Stromal cell of bone marrow (primary cell): Measurements from ENCODE around the gene NAT14.

Experiments
- DNase-seq: peaks from one replicate; pipeline ENCODE4 v3.0.0-alpha.2; 2012; ENCODE audit warnings: low read depth

NAT14 gene

GRCh38 chr19:55453511-55454260 is 31.3 kb upstream of the NAT14 start:
- no peak for DNase-seq

DNA sequence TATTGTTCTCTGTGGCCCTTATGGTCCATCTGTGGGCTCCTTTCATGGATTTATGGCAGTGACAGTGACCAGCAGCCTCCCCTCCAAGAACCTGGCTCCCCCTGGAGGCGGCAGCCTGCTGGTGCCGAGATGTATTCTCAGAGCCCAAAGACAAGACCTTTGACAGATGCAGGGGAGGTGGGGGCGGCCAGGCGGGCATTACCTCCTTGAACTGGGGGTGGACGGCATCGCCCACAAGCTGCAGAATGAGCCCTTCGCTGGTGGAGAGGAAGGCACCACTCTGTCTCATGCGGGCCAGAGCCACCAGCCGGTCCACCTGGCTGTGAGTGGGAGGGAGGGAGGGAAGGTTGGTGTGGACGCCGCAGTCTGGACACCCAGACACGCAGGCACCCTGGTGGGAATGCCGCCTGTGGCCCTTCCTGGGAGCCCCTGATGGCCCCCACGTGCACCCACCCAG is 30.2 kb upstream of the NAT14 start:
- no peak for DNase-seq

DNA sequence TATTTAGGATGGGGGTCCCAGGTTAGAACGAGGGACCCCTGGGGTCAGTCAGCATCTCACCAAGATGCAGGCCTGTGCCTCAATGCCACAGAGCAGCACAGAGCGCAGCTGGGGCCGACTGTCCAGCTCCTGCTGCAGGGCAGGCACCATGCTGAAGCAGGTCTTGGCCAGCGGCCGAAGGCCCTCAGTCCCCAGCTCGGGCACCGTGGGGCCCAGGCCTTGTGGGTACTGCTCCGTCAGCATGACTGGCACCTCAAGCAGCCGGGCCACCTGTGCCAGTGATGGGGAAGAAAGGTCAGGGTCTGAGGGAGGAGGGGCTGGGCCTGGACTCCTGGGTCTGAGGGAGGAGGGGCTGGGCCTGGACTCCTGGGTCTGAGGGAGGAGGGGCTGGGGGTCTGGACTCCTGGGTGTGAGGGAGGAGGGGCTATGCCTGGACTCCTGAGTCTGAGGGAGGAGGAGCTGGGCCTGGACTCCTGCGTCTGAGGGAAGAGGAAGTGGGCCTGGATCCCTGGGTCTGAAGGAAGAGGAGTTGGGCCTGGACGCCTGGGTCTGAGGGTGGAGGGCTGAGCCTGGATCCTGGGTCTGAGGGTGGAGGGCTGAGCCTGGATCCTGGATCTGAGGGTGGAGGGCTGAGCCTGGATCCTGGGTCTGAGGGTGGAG is 29.3 kb upstream of the NAT14 start:
- no peak for DNase-seq

- DNase-seq, result no peak
Observed at GRCh38 chr19:55456347-55456746, 28.6 kb upstream of the NAT14 start.

DNA sequence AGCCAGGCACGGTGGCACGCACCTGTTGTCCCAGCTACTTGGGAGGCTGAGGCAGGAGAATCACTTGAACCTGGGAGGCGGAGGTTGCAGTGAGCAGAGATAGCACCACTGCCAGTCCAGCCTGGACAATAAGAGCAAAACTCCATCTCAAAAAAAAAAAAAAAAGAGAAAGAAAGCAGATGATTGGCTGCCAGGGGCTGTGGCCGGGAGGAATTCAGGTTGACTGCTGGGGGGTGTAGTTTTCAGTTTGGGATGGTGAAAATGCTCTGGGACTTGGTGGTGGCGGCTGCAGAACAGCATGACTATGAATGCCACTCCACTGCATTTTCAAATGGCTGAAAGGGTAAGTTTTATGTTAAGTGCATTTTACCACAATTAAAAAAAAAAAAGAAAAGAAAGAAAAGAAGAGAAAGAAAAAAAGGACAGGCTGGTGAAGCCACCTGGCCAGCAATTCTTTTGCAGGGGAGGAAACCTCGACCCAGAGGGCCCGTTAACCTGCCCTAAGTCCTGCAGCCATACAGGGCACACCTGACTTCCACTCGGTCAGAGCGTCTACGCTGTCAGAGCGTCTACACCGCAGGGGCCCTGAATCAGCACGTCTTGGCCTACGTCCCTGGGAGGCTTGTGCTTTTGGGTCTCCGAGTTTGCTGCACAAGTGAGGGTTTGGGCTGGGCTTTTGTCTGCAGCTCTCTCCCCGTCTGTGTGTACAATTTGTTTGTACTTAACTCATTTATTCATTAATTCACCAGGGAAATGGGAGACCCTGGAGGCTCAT is 27.1 kb upstream of the NAT14 start:
- DNase-seq, result no peak

GRCh38 chr19:55459551-55459949 is 25.4 kb upstream of the NAT14 start:
- no peak for DNase-seq

GRCh38 chr19:55459950-55460657 is 24.9 kb upstream of the NAT14 start:
- no peak for DNase-seq

GRCh38 chr19:55460670-55461258 is 24.2 kb upstream of the NAT14 start:
- DNase-seq, result peak; percentile 68

- peak; percentile 99 for DNase-seq
Observed at GRCh38 chr19:55461259-55461973, 23.6 kb upstream of the NAT14 start, which contains the start of gene ISOC2. Gene ISOC2, minus strand, starts transcription at chr19:55461642. Its CDS starts 5,156 bp downstream, at chr19:55456486.

- DNase-seq, result no peak
Observed at GRCh38 chr19:55461974-55462626, 22.9 kb upstream of the NAT14 start.

- DNase-seq, result no peak
Observed at GRCh38 chr19:55462722-55463121, 22.3 kb upstream of the NAT14 start.

DNA sequence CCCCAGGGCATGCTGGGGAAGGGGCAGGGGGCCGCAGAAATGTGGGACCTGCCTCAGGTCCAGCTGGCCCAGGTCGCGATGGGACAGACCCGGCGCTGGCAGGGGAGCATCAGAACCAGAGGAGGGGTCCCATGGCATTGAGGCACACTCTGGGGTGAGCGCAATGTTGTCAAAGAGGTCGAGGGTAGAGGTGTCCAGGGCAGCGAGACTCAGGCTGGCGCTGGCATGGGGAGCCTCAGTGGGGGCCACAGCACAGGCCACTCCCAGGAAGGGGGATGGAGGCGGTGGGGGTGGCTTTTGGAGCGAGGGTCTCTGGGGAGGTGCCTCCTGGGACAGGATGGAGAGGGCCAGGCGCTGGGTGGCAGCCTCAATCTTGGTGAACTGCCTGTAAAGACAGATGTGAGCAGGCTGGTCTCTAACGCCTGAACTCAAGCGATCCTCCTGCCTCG is 21.4 kb upstream of the NAT14 start:
- DNase-seq, result no peak

- DNase-seq, result no peak
Observed at GRCh38 chr19:55464039-55464661, 20.8 kb upstream of the NAT14 start.

DNA sequence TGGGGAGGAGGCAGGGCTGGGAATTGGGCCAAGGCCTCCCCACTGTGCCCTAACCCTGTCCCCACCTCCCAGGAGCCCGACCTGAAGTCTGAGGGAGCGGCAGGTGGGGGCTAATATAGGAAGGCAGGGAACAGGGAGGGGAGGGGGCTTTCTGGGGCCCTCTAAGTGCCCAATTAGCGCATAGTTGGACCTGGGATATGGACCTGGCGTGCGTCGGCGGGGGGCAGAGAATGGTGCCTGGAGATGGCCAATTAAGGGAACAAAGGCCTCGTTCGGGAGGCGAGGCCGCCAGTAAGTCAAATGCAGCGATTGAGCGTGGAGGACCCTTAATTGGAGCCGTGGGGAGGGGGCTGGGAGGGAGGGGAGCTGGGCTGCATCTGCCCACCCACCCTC is 20.3 kb upstream of the NAT14 start, which contains the start of gene C19orf85:
C19orf85 (minus strand) TSS at position 90 of the 393 bp plus-strand sequence. CDS start 197 bp downstream, outside the sequence.
- DNase-seq, result no peak

DNA sequence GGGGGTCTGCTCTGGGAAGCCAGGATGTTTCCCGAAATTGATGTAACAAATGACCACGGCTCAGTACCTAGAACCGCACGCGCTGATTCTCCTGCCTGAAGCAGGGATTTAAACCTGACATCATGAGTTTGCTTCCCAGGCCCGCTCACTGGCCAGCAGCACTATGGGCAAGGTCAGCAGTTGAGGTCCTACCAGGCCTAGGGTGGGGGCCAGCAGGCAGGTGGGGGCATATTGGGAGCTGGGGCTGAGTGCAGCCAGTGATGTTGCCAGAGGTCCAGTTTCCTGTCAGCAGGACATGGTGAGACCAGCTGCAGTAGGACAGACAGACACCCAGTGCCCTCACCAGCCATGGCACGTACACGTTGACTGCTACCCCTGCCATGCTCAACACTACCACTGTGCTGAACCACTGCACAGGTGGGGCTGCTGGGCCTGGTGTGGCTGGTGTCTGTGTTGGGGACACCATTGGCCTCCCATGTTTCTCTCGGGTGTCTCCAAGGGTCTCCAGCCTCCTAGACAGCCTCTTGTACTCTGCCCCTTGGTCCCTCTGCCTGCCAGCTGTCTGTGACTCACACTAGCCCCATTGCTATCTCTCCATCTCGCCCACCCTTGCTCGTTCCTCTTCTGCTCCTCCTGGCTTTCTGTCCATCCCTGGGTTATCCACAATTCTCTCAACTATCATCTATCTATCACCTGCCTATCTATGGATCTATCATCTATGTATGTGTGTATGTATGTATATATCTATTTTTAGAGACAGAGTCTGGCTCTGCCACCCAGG is 19.3 kb upstream of the NAT14 start:
- DNase-seq, result no peak

- no peak for DNase-seq
Observed at GRCh38 chr19:55466241-55466614, 18.8 kb upstream of the NAT14 start.

DNA sequence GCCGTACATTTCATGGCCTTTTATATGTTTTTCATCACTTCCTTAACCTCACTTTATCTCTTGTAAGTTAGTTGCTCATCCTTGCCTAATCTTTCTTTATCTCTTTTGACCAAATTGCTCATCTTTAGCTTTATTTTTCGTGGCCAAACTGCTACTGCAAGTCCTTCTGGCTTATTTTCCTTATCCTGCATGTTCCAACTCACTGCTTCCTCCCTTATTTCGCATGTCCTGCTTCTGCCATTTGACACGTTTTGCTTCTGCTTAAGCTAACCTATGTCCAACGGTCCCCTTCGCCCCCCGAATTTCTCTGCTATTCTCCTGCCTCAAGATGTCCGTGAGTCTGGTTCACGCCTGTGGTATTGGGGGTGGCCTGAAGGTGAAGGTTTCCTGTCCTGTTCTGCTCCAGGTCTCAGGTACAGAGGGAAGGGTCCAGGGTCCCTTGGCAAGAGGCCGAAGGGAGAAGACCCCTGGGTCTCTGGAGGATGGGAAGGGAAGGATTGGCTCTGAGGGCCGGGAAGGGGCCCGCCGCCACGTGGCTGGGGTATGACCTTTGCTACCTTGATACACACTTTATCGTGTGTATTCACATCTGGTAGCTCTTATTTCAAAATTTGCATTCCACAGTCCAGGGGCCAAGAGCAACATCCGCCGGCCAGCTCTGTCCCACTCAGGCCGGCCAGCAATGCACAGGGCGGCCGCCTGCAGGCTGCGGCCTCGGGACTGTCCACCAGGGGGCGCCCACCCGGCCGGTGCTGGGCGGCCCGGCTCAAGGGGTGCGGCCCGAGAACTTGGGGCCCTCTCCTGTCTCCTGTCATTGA is 17.5 kb upstream of the NAT14 start:
- DNase-seq, result peak; percentile 45

- DNase-seq, result no peak
Observed at GRCh38 chr19:55468054-55468393, 17.0 kb upstream of the NAT14 start.
